ENCODE measurements around the gene GVQW3. TPM values are rescaled to one million over a fixed set of nuclear protein-coding genes. Genes with fewer than 3 reads are reported as not detected.

The GVQW3 gene
- total and polyA plus RNA-seq, 2 of the 13 experiments (the other 11 are each of a cell fraction or from before 2014, with no cell fraction given), result 5.0 to 5.6 TPM

DNA sequence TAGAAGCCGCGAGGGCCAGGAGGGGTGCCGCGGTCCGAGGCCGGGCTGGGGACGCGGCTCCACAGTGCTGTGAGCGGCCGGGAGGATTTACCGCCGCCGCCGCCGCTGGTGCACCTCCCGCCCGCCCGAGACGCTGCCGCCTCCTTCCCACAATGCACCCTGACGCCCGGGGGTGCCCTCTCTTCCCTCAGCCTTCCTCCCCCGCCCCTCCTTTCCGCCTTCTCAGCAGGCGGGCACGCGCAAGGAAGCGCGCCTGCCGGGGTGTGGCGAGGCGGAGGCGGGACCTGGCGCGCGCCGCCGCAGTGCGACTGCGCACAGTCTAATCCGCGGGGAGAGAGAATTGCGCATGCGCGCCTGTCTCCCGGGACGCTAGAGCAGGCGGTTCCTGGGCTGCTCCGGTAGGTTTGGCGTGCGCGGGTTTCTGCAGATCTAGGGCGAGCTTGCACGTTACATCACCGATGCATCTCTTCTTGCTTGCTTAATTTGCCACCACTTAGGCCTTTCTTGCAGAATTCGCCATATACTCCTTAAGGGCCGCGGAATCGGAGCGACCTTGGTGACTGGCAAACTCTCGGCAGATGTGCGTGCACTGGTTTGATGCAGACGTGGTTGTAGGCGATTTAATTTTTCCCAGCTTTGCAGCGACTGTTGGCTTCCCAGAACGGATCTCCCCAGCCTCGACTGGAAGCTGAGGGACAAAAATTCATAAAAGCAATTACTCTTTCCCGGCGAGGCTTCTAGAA is at the start of gene GVQW3, which contains the start of gene THAP12 (continued):
- TF ChIP-seq SETDB1 (CRISPR knock-in tag; IDR thresholded peaks at IDR 0.05; ENCODE audit: borderline replicate concordance) (no peak), FLYWCH1 (CRISPR knock-in tag; IDR thresholded peaks at IDR 0.05) (no peak), ATAD3A (CRISPR knock-in tag; IDR thresholded peaks at IDR 0.05) (no peak), MTF2 (CRISPR knock-in tag; IDR thresholded peaks at IDR 0.05; ENCODE audit: borderline replicate concordance) (no peak), ZNF720 (CRISPR knock-in tag; IDR thresholded peaks at IDR 0.05) (no peak), MATR3 (CRISPR knock-in tag; IDR thresholded peaks at IDR 0.05) (no peak), ZNF501 (CRISPR knock-in tag; IDR thresholded peaks at IDR 0.05) (peak; percentile 62), ZNF563 (CRISPR knock-in tag; IDR thresholded peaks at IDR 0.05) (no peak), ZNF773 (CRISPR knock-in tag; IDR thresholded peaks at IDR 0.05; ENCODE audit: borderline replicate concordance) (no peak), SMARCE1 (IDR thresholded peaks at IDR 0.05; ENCODE audit: borderline replicate concordance) (no peak), ZFP36L1 (CRISPR knock-in tag; IDR thresholded peaks at IDR 0.05) (no peak), PRMT3 (CRISPR knock-in tag; IDR thresholded peaks at IDR 0.05; ENCODE audit: borderline replicate concordance, low read depth) (no peak), MLLT10 (CRISPR knock-in tag; IDR thresholded peaks at IDR 0.05) (no peak), ZNF296 (CRISPR knock-in tag; conservative IDR thresholded peaks at IDR 0.05) (no peak), KAT7 (CRISPR knock-in tag; IDR thresholded peaks at IDR 0.05; ENCODE audit: borderline replicate concordance) (peak; percentile 61; the same call in 1 of the 2 replicates), NR2F1 (CRISPR knock-in tag; IDR thresholded peaks at IDR 0.05) (no peak), ZNF746 (CRISPR knock-in tag; IDR thresholded peaks at IDR 0.05) (no peak; the same call in 1 of the 2 replicates), MIER3 (CRISPR knock-in tag; IDR thresholded peaks at IDR 0.05; ENCODE audit: borderline replicate concordance) (peak; percentile 60; the same call in 1 of the 2 replicates), ZNF136 (CRISPR knock-in tag; IDR thresholded peaks at IDR 0.05; ENCODE audit: low read depth) (0 out of 2 replicates have a peak, but pooled peaks have one; percentile 68), SALL2 (CRISPR knock-in tag; IDR thresholded peaks at IDR 0.05) (peak; percentile 80)
- TF ChIP-seq, protein P1, sequence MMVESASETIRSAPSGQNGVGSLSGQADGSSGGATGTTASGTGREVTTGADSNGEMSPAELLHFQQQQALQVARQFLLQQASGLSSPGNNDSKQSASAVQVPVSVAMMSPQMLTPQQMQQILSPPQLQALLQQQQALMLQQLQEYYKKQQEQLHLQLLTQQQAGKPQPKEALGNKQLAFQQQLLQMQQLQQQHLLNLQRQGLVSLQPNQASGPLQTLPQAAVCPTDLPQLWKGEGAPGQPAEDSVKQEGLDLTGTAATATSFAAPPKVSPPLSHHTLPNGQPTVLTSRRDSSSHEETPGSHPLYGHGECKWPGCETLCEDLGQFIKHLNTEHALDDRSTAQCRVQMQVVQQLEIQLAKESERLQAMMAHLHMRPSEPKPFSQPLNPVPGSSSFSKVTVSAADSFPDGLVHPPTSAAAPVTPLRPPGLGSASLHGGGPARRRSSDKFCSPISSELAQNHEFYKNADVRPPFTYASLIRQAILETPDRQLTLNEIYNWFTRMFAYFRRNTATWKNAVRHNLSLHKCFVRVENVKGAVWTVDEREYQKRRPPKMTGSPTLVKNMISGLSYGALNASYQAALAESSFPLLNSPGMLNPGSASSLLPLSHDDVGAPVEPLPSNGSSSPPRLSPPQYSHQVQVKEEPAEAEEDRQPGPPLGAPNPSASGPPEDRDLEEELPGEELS (CRISPR knock-in tag; IDR thresholded peaks at IDR 0.05), result peak; percentile 49; the same call in 1 of the 2 replicates
- TF ChIP-seq, protein P2, sequence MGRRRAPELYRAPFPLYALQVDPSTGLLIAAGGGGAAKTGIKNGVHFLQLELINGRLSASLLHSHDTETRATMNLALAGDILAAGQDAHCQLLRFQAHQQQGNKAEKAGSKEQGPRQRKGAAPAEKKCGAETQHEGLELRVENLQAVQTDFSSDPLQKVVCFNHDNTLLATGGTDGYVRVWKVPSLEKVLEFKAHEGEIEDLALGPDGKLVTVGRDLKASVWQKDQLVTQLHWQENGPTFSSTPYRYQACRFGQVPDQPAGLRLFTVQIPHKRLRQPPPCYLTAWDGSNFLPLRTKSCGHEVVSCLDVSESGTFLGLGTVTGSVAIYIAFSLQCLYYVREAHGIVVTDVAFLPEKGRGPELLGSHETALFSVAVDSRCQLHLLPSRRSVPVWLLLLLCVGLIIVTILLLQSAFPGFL (CRISPR knock-in tag; IDR thresholded peaks at IDR 0.05), result no peak
- TF ChIP-seq, protein P3, sequence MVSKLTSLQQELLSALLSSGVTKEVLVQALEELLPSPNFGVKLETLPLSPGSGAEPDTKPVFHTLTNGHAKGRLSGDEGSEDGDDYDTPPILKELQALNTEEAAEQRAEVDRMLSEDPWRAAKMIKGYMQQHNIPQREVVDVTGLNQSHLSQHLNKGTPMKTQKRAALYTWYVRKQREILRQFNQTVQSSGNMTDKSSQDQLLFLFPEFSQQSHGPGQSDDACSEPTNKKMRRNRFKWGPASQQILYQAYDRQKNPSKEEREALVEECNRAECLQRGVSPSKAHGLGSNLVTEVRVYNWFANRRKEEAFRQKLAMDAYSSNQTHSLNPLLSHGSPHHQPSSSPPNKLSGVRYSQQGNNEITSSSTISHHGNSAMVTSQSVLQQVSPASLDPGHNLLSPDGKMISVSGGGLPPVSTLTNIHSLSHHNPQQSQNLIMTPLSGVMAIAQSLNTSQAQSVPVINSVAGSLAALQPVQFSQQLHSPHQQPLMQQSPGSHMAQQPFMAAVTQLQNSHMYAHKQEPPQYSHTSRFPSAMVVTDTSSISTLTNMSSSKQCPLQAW (CRISPR knock-in tag; IDR thresholded peaks at IDR 0.05), result peak; percentile 86
- TF ChIP-seq, protein P4, sequence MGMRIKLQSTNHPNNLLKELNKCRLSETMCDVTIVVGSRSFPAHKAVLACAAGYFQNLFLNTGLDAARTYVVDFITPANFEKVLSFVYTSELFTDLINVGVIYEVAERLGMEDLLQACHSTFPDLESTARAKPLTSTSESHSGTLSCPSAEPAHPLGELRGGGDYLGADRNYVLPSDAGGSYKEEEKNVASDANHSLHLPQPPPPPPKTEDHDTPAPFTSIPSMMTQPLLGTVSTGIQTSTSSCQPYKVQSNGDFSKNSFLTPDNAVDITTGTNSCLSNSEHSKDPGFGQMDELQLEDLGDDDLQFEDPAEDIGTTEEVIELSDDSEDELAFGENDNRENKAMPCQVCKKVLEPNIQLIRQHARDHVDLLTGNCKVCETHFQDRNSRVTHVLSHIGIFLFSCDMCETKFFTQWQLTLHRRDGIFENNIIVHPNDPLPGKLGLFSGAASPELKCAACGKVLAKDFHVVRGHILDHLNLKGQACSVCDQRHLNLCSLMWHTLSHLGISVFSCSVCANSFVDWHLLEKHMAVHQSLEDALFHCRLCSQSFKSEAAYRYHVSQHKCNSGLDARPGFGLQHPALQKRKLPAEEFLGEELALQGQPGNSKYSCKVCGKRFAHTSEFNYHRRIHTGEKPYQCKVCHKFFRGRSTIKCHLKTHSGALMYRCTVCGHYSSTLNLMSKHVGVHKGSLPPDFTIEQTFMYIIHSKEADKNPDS (CRISPR knock-in tag; IDR thresholded peaks at IDR 0.05), result no peak
